HL-60 (cell line): Measurements from ENCODE around the gene DENND1A.

Experiments
- GABPA ChIP-seq: IDR thresholded peaks from 2 replicates; pipeline ENCODE4 v1.6.1; 2012; ENCODE audit warnings: low read depth
- POLR2AphosphoS5 ChIP-seq: IDR thresholded peaks from 2 replicates; pipeline ENCODE4 v1.6.1; 2012; ENCODE audit warnings: low read depth
- TF ChIP-seq, protein P1 (sequence below): IDR thresholded peaks from one replicate; pipeline ENCODE4 v1.5.1; 2011; ENCODE audit warnings: low read length, control low read depth, inconsistent platforms; ENCODE audit not compliant: insufficient read depth
- TF ChIP-seq, protein P2 (sequence below): IDR thresholded peaks from 2 replicates; pipeline ENCODE4 v1.6.1; 2012; ENCODE audit warnings: low read depth; ENCODE audit not compliant: insufficient replicate concordance

DNA sequence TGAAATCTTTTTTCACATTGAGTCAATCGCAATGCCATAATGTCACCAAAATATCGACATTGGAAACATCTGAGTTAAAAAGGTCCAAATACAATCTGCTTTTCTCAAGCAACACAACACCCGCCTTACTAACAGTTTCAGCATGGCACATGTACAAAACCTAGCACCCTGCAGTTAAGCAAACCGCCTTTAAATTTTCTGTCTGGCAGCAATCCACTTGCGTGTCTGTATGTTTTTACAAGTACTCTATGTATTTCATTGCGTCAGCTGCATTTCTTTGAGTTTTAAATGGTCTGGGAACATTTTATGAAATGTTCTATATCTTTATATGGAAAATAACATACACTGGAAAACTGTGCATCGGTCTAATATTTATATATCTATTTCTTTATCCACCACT is 134.6 kb downstream of the DENND1A start:
- TF ChIP-seq, protein P1, sequence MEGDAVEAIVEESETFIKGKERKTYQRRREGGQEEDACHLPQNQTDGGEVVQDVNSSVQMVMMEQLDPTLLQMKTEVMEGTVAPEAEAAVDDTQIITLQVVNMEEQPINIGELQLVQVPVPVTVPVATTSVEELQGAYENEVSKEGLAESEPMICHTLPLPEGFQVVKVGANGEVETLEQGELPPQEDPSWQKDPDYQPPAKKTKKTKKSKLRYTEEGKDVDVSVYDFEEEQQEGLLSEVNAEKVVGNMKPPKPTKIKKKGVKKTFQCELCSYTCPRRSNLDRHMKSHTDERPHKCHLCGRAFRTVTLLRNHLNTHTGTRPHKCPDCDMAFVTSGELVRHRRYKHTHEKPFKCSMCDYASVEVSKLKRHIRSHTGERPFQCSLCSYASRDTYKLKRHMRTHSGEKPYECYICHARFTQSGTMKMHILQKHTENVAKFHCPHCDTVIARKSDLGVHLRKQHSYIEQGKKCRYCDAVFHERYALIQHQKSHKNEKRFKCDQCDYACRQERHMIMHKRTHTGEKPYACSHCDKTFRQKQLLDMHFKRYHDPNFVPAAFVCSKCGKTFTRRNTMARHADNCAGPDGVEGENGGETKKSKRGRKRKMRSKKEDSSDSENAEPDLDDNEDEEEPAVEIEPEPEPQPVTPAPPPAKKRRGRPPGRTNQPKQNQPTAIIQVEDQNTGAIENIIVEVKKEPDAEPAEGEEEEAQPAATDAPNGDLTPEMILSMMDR: no peak
- TF ChIP-seq, protein P2, sequence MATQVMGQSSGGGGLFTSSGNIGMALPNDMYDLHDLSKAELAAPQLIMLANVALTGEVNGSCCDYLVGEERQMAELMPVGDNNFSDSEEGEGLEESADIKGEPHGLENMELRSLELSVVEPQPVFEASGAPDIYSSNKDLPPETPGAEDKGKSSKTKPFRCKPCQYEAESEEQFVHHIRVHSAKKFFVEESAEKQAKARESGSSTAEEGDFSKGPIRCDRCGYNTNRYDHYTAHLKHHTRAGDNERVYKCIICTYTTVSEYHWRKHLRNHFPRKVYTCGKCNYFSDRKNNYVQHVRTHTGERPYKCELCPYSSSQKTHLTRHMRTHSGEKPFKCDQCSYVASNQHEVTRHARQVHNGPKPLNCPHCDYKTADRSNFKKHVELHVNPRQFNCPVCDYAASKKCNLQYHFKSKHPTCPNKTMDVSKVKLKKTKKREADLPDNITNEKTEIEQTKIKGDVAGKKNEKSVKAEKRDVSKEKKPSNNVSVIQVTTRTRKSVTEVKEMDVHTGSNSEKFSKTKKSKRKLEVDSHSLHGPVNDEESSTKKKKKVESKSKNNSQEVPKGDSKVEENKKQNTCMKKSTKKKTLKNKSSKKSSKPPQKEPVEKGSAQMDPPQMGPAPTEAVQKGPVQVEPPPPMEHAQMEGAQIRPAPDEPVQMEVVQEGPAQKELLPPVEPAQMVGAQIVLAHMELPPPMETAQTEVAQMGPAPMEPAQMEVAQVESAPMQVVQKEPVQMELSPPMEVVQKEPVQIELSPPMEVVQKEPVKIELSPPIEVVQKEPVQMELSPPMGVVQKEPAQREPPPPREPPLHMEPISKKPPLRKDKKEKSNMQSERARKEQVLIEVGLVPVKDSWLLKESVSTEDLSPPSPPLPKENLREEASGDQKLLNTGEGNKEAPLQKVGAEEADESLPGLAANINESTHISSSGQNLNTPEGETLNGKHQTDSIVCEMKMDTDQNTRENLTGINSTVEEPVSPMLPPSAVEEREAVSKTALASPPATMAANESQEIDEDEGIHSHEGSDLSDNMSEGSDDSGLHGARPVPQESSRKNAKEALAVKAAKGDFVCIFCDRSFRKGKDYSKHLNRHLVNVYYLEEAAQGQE: no peak
- TF ChIP-seq POLR2AphosphoS5 (no peak), GABPA (no peak)
